K562 (cell line): ENCODE measurements around the gene OR2AG1. TPM values are rescaled to one million over a fixed set of nuclear protein-coding genes. Genes with fewer than 3 reads are reported as not detected.

Source experiments
- BMI1 ChIP-seq: fragments of 150-350 bp; IDR thresholded peaks from 2 replicates; pipeline ENCODE4 v1.6.1; 2014; ENCODE audit warnings: low read length
- SMARCA4 ChIP-seq: fragments of 450-650 bp; IDR thresholded peaks from 2 replicates; pipeline ENCODE4 v1.6.1; 2016
- SOX6 ChIP-seq: fragments of 450-650 bp; IDR thresholded peaks from 2 replicates; pipeline ENCODE4 v1.6.1; 2014; ENCODE audit warnings: mild to moderate bottlenecking
- ZBTB17 ChIP-seq: fragments of 450-650 bp; formaldehyde crosslinking; IDR thresholded peaks from 2 replicates; pipeline ENCODE4 v1.4.0; 2020; ENCODE audit warnings: mild to moderate bottlenecking
- ZEB2 ChIP-seq: fragments of 450-650 bp; IDR thresholded peaks from 2 replicates; pipeline ENCODE4 v1.6.1; 2016
- ZNF12 ChIP-seq: sonication (generic); formaldehyde crosslinking; IDR thresholded peaks from 2 replicates; pipeline ENCODE4 v1.4.0; 2020; ENCODE audit warnings: mild to moderate bottlenecking, missing genetic modification reagents
- polyA plus RNA-seq, 8 experiments: library from polyadenylated mRNA; depleted of rRNA in 4 of 8; stranded (reverse) in 5 of 8; unstranded in 3 of 8; fragments of >200 nt; fragmentation: Nextera tagmentation in 2 of 8; fragmentation: Illumina TruSeq in 1 of 8; extraction: Ambion mirVana in 2 of 8; extraction: Trizol in 1 of 8; gene quantifications; 2 replicates each; pipeline versions ENCODE4 v1.2.1 to v1.2.3, GENCODE V29; 2011 to 2014; ENCODE audit warnings: inconsistent platforms in 1 of 8, missing spikeins in 1 of 8
- total RNA-seq, 7 experiments: library from RNA; depleted of rRNA in 6 of 7; stranded (reverse); fragments of >200 nt in 6 of 7; fragmentation: Illumina TruSeq in 2 of 7; extraction: Trizol in 2 of 7; gene quantifications; 2 replicates each; pipeline versions ENCODE4 v1.2.1 to v1.2.3, GENCODE V29; 2011 to 2021; ENCODE audit warnings: low replicate concordance in 1 of 7
- TF ChIP-seq, protein P1 (sequence below), 2 experiments: fragments of 450-650 bp in 1 of 2; sonication (generic) in 1 of 2; formaldehyde crosslinking in 1 of 2; IDR thresholded peaks; 2 replicates each; pipeline versions ENCODE4 v1.7.1 to v1.9.0; 2016 to 2022; ENCODE audit warnings: inconsistent platforms in 1 of 2, mild to moderate bottlenecking in 1 of 2, missing genetic modification reagents in 1 of 2
- TF ChIP-seq, protein P2 (sequence below), 2 experiments: fragments of 450-650 bp; formaldehyde crosslinking in 1 of 2; IDR thresholded peaks; 2 replicates each; pipeline versions ENCODE4 v1.4.0 to v1.6.1; 2014 to 2020; ENCODE audit warnings: mild to moderate bottlenecking in 2 of 2, borderline replicate concordance in 1 of 2, low read depth in 1 of 2

Gene OR2AG1
- total and polyA plus RNA-seq, 9 of the 15 experiments (the other 6 are each of a cell fraction or from before 2014, with no cell fraction given): 0.05 to 0.11 (median 0.07) TPM; not detected in 5

DNA sequence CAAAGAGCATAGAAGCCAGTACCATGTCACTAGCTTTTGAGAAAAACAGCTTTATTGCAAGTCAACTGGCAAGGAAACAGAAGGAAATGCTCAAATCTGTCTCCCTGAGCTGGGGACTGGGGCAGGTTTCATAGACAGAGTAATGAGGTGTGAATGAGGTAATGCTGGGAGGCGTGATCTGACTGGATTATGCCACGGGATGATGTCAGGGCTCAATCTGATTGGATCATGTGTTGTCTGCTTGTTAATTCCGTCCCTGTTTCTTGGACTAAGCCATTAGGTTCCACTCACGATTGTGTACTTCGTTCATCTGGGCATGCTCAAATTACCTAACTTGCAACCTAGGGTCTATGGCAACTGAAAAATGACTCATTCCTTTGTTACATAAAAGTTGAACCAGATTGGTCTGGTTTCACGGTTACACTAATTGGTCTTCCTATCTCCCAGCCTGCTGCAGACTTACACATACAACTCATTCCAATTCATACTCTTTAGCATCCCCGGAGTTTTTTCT is 42.5 kb downstream of the OR2AG1 start (continued):
- TF ChIP-seq, protein P1, sequence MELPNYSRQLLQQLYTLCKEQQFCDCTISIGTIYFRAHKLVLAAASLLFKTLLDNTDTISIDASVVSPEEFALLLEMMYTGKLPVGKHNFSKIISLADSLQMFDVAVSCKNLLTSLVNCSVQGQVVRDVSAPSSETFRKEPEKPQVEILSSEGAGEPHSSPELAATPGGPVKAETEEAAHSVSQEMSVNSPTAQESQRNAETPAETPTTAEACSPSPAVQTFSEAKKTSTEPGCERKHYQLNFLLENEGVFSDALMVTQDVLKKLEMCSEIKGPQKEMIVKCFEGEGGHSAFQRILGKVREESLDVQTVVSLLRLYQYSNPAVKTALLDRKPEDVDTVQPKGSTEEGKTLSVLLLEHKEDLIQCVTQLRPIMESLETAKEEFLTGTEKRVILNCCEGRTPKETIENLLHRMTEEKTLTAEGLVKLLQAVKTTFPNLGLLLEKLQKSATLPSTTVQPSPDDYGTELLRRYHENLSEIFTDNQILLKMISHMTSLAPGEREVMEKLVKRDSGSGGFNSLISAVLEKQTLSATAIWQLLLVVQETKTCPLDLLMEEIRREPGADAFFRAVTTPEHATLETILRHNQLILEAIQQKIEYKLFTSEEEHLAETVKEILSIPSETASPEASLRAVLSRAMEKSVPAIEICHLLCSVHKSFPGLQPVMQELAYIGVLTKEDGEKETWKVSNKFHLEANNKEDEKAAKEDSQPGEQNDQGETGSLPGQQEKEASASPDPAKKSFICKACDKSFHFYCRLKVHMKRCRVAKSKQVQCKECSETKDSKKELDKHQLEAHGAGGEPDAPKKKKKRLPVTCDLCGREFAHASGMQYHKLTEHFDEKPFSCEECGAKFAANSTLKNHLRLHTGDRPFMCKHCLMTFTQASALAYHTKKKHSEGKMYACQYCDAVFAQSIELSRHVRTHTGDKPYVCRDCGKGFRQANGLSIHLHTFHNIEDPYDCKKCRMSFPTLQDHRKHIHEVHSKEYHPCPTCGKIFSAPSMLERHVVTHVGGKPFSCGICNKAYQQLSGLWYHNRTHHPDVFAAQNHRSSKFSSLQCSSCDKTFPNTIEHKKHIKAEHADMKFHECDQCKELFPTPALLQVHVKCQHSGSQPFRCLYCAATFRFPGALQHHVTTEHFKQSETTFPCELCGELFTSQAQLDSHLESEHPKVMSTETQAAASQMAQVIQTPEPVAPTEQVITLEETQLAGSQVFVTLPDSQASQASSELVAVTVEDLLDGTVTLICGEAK (IDR thresholded peaks at IDR 0.05): peak; percentile 56; the same call in 1 of the 2 replicates
- TF ChIP-seq, protein P1 (CRISPR knock-in tag; IDR thresholded peaks at IDR 0.05): no peak
- TF ChIP-seq SMARCA4 (no peak), ZNF12 (no peak), ZBTB17 (CRISPR knock-in tag) (no peak), SOX6 (0 out of 2 replicates have a peak, but pooled peaks have one; percentile 55), ZEB2 (peak; percentile 54; the same call in 1 of the 2 replicates), BMI1 (no peak)
- TF ChIP-seq, protein P2, sequence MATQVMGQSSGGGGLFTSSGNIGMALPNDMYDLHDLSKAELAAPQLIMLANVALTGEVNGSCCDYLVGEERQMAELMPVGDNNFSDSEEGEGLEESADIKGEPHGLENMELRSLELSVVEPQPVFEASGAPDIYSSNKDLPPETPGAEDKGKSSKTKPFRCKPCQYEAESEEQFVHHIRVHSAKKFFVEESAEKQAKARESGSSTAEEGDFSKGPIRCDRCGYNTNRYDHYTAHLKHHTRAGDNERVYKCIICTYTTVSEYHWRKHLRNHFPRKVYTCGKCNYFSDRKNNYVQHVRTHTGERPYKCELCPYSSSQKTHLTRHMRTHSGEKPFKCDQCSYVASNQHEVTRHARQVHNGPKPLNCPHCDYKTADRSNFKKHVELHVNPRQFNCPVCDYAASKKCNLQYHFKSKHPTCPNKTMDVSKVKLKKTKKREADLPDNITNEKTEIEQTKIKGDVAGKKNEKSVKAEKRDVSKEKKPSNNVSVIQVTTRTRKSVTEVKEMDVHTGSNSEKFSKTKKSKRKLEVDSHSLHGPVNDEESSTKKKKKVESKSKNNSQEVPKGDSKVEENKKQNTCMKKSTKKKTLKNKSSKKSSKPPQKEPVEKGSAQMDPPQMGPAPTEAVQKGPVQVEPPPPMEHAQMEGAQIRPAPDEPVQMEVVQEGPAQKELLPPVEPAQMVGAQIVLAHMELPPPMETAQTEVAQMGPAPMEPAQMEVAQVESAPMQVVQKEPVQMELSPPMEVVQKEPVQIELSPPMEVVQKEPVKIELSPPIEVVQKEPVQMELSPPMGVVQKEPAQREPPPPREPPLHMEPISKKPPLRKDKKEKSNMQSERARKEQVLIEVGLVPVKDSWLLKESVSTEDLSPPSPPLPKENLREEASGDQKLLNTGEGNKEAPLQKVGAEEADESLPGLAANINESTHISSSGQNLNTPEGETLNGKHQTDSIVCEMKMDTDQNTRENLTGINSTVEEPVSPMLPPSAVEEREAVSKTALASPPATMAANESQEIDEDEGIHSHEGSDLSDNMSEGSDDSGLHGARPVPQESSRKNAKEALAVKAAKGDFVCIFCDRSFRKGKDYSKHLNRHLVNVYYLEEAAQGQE (IDR thresholded peaks at IDR 0.05; ENCODE audit: borderline replicate concordance): peak; percentile 92
- TF ChIP-seq, protein P2 (CRISPR knock-in tag; IDR thresholded peaks at IDR 0.05; ENCODE audit: low read depth): no peak
